Endothelial cell of umbilical vein (primary cell): ENCODE measurements around the gene UNC5C. TPM values are rescaled to one million over a fixed set of nuclear protein-coding genes. Genes with fewer than 3 reads are reported as not detected.

Experiments
- BruUV-seq: library from RNA; stranded (reverse); fragments of 400-500 nt; replicated peaks from 2 replicates; lab custom pipeline; 2021; lab: Mats Ljungman, UMichigan
- CTCF ChIA-PET: fragments of 300-600, 350-600 bp; sonication (Branson Sonifier 250); formaldehyde crosslinking; loops from one replicate; lab custom pipeline; 2021; ENCODE audit warnings: antibody characterized with exemption, inconsistent platforms; lab: Charles Lee
- POLR2A ChIA-PET: fragments of 300-600, 350-600 bp; sonication (Branson Sonifier 250); formaldehyde crosslinking; loops from one replicate; lab custom pipeline; 2021; ENCODE audit warnings: antibody characterized with exemption, inconsistent platforms; lab: Charles Lee
- DNase-seq: peaks from one replicate; pipeline ENCODE4 v3.0.0-alpha.2; 2011; ENCODE audit warnings: low read depth, low spot score
- FAIRE-seq: peaks from 2 replicates; lab custom pipeline; 2011; peaks lifted over from hg19 to GRCh38; lab: Jason Lieb, UNC
- H2AFZ ChIP-seq: 2 replicates; pipeline ENCODE4 v1.6.0; 2012; ENCODE audit warnings: low read depth, low read length, control low read depth, inconsistent platforms
- H3K27ac ChIP-seq: 2 replicates; pipeline ENCODE4 v1.5.1; 2011; ENCODE audit warnings: low read depth, mild to moderate bottlenecking, control low read depth, low read length, moderate library complexity; ENCODE audit not compliant: insufficient read depth
- H3K27me3 ChIP-seq, 2 experiments: 2 replicates each; pipeline versions ENCODE4 v1.6.0 to v1.6.1; 2011; ENCODE audit warnings: low read length in 2 of 2, mixed read lengths in 1 of 2; ENCODE audit not compliant: control insufficient read depth in 2 of 2, insufficient read depth in 2 of 2
- H3K36me3 ChIP-seq, 2 experiments: 2 replicates in 1 of 2; 3 replicates in 1 of 2; pipeline ENCODE4 v1.5.1; 2011; ENCODE audit warnings: low read length in 2 of 2, mild to moderate bottlenecking in 1 of 2, moderate library complexity in 1 of 2; ENCODE audit not compliant: control insufficient read depth in 2 of 2, insufficient read depth in 2 of 2; ENCODE audit errors: extremely low read depth in 1 of 2
- H3K4me1 ChIP-seq: 3 replicates; pipeline ENCODE4 v1.5.1; 2011; ENCODE audit warnings: mild to moderate bottlenecking, low read length; ENCODE audit not compliant: control insufficient read depth, insufficient read depth; ENCODE audit errors: extremely low read depth
- H3K4me2 ChIP-seq: 2 replicates; pipeline ENCODE4 v1.6.1; 2011; ENCODE audit warnings: low read length, control low read depth, mixed read lengths; ENCODE audit not compliant: insufficient read depth
- H3K4me3 ChIP-seq, 3 experiments: fragments of 200-600 bp in 1 of 3; sonication (generic), shearing (Covaris generic) in 1 of 3; replicated peaks in 1 of 3; 2 replicates each; pipeline ENCODE4 v1.5.1; 2011 to 2016; ENCODE audit warnings: control low read depth in 3 of 3, low read length in 3 of 3, mild to moderate bottlenecking in 2 of 3, inconsistent platforms in 1 of 3, low read depth in 1 of 3, moderate library complexity in 1 of 3; ENCODE audit not compliant: insufficient read depth in 1 of 3
- H3K79me2 ChIP-seq: 2 replicates; pipeline ENCODE4 v1.6.0; 2012; ENCODE audit warnings: low read length, inconsistent platforms; ENCODE audit not compliant: control insufficient read depth, insufficient read depth
- H3K9ac ChIP-seq: replicated peaks from 2 replicates; pipeline ENCODE3; 2011; ENCODE audit warnings: low read length, control low read depth; ENCODE audit not compliant: insufficient read depth; ENCODE audit errors: extremely low read depth
- H3K9me1 ChIP-seq: replicated peaks from 3 replicates; pipeline ENCODE4 v1.6.0; 2011; ENCODE audit warnings: mild to moderate bottlenecking, low read length; ENCODE audit not compliant: control insufficient read depth, insufficient read depth; ENCODE audit errors: extremely low read depth
- H3K9me3 ChIP-seq: replicated peaks from 2 replicates; pipeline ENCODE4 v1.5.1; 2012; ENCODE audit warnings: low read length, inconsistent platforms; ENCODE audit not compliant: control insufficient read depth, insufficient read depth
- H4K20me1 ChIP-seq: replicated peaks from 2 replicates; pipeline ENCODE3; 2011; ENCODE audit warnings: mild to moderate bottlenecking, low read length; ENCODE audit not compliant: control insufficient read depth, insufficient read depth; ENCODE audit errors: extremely low read depth
- EZH2 ChIP-seq: IDR thresholded peaks from 2 replicates; pipeline ENCODE4 v1.6.1; 2012; ENCODE audit warnings: borderline replicate concordance, low read depth, mild to moderate bottlenecking, moderate library complexity, low read length, inconsistent platforms; ENCODE audit not compliant: severe bottlenecking
- FOS ChIP-seq: IDR thresholded peaks from 2 replicates; pipeline ENCODE4 v1.6.1; 2011; ENCODE audit warnings: mild to moderate bottlenecking, low read length, moderate library complexity, borderline replicate concordance; ENCODE audit not compliant: insufficient read depth
- GATA2 ChIP-seq: IDR thresholded peaks from 2 replicates; pipeline ENCODE4 v1.7.0; 2011; ENCODE audit warnings: low read depth, mild to moderate bottlenecking, moderate library complexity, mixed read lengths, low read length; ENCODE audit not compliant: insufficient read length, insufficient read depth
- JUN ChIP-seq: IDR thresholded peaks from 2 replicates; pipeline ENCODE4 v1.6.1; 2011; ENCODE audit warnings: borderline replicate concordance, low read depth; ENCODE audit not compliant: insufficient read length, insufficient read depth
- MYC ChIP-seq: IDR thresholded peaks from one replicate; pipeline ENCODE4 v1.6.1; 2011; ENCODE audit warnings: mild to moderate bottlenecking, low read depth, low read length
- POLR2A ChIP-seq: IDR thresholded peaks from 2 replicates; pipeline ENCODE4 v1.6.1; 2012; ENCODE audit warnings: low read depth, mild to moderate bottlenecking, control low read depth, low read length
- POLR2AphosphoS5 ChIP-seq: IDR thresholded peaks from 2 replicates; pipeline ENCODE4 v1.6.1; 2012; ENCODE audit warnings: low read depth, mild to moderate bottlenecking, control low read depth, low read length, moderate library complexity; ENCODE audit not compliant: insufficient read depth
- dilution Hi-C: fragments of 300-500 bp; cut with MboI; formaldehyde crosslinking; loops from one replicate; pipeline ENCODE4 v1.15.0; 2019; ENCODE audit warnings: low sequenced_read_pairs; ENCODE audit not compliant: extremely low pct_ligation_motif_present
- intact Hi-C: fragments of 100-400 bp; cut with micrococcal nuclease; formaldehyde crosslinking; loops from one replicate; pipeline ENCODE4 v1.10.0; 2022
- polyA plus RNA-seq, 4 experiments: library from polyadenylated mRNA; depleted of rRNA in 3 of 4; stranded (reverse) in 3 of 4; unstranded in 1 of 4; fragments of >200 nt; gene quantifications; 2 replicates each; pipeline versions ENCODE4 v1.2.1 to v1.2.3, GENCODE V29; 2011 to 2012; ENCODE audit warnings: missing spikeins in 1 of 4
- total RNA-seq: library from RNA; stranded (reverse); gene quantifications from 2 replicates; pipeline ENCODE4 v1.2.3, GENCODE V29; 2021
- TF ChIP-seq, protein P1 (sequence below): IDR thresholded peaks from 2 replicates; pipeline ENCODE4 v1.6.1; 2011; ENCODE audit not compliant: insufficient read depth, insufficient read length
- TF ChIP-seq, protein P2 (sequence below), 2 donors: IDR thresholded peaks; 1 replicate in 1 of 2; 2 replicates in 1 of 2; pipeline ENCODE4 v1.5.1; 2011; ENCODE audit warnings: low read length in 2 of 2, mild to moderate bottlenecking in 2 of 2, moderate library complexity in 2 of 2, control low read depth in 1 of 2, inconsistent platforms in 1 of 2, low read depth in 1 of 2; ENCODE audit not compliant: insufficient read depth in 1 of 2; ENCODE audit errors: extremely low read depth in 1 of 2

Gene UNC5C
- total and polyA plus RNA-seq, 2 donors (not counting 3 experiments of a cell fraction or from before 2014, with no cell fraction given): 0.44 to 0.53 TPM

DNA sequence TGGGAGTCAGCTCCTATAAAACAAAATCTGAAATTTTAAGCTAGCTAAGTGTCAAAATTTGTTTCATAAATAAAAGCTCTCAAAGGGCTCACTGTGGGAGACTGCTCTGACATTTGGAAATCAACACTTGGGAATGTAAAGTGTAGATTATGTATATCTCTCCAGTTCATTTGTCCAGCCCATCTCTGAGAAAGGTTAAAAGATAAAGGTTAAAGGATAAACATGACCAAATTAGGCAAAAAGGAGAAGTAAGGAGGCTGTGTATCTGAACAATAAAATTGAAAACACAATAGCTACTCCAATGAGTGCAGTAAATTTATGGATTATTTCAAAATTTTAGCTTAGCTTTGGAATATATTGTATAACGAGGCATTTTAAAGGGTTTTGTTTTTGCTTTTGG lies 304.9 kb downstream of the UNC5C start:
- no peak overlapping the region for H3K4me3 ChIP-seq
- no TSS peak for BruUV-seq
- no peaks in the 10 kb centered on the region for H4K20me1 ChIP-seq
- no peaks in the 10 kb centered on the region for H3K9me1 ChIP-seq
- H3K4me2 ChIP-seq: no peak overlapping the region
- POLR2A ChIA-PET: no interaction called here
- no peak overlapping the region for H3K9ac ChIP-seq
- DNase-seq (no peak), FAIRE-seq (no peak)
- H2AFZ ChIP-seq: no peak overlapping the region
- no peaks in the 10 kb centered on the region for H3K36me3 ChIP-seq
- dilution Hi-C loops: no loop called here
- no peaks in the 10 kb centered on the region for H3K27me3 ChIP-seq
- H3K27ac ChIP-seq: no peak overlapping the region
- intact Hi-C loops: no loop called here
- CTCF ChIA-PET: interaction anchor here (1.8 kb wide), 1 partner anchor 10 kb away, joined by 5 read pairs; no protein-coding TSS in a partner anchor
- H3K79me2 ChIP-seq: no peaks in the 10 kb centered on the region
- H3K4me1 ChIP-seq: no peaks in the 10 kb centered on the region
- H3K9me3 ChIP-seq: no peaks in the 10 kb centered on the region
- no peak for TF ChIP-seq FOS
- TF ChIP-seq JUN: no peak
- TF ChIP-seq, protein P1, sequence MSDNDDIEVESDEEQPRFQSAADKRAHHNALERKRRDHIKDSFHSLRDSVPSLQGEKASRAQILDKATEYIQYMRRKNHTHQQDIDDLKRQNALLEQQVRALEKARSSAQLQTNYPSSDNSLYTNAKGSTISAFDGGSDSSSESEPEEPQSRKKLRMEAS: no peak
- TF ChIP-seq POLR2AphosphoS5: no peak
- no peak for TF ChIP-seq GATA2
- TF ChIP-seq, protein P2, sequence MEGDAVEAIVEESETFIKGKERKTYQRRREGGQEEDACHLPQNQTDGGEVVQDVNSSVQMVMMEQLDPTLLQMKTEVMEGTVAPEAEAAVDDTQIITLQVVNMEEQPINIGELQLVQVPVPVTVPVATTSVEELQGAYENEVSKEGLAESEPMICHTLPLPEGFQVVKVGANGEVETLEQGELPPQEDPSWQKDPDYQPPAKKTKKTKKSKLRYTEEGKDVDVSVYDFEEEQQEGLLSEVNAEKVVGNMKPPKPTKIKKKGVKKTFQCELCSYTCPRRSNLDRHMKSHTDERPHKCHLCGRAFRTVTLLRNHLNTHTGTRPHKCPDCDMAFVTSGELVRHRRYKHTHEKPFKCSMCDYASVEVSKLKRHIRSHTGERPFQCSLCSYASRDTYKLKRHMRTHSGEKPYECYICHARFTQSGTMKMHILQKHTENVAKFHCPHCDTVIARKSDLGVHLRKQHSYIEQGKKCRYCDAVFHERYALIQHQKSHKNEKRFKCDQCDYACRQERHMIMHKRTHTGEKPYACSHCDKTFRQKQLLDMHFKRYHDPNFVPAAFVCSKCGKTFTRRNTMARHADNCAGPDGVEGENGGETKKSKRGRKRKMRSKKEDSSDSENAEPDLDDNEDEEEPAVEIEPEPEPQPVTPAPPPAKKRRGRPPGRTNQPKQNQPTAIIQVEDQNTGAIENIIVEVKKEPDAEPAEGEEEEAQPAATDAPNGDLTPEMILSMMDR (IDR thresholded peaks at IDR 0.05; ENCODE audit: extremely low read depth in 1 of 2, insufficient read depth in 1 of 2, low read depth in 1 of 2, low read length in 2 of 2): no peak
- TF ChIP-seq MYC: no peak
- no peak for TF ChIP-seq POLR2A
- TF ChIP-seq EZH2: no peak
